Osteoblast (primary cell): ENCODE measurements around the gene FKRP. TPM values are rescaled to one million over a fixed set of nuclear protein-coding genes. Genes with fewer than 3 reads are reported as not detected.

Experiments
- DNase-seq: peaks from one replicate; pipeline ENCODE4 v3.0.0; 2011; ENCODE audit warnings: low spot score, mixed read lengths; ENCODE audit not compliant: insufficient read length; ENCODE audit errors: missing footprints
- H2AFZ ChIP-seq: 2 replicates; pipeline ENCODE4 v1.6.0; 2011; ENCODE audit warnings: mild to moderate bottlenecking, low read length
- H3K27ac ChIP-seq: 2 replicates; pipeline ENCODE4 v1.5.1; 2011; ENCODE audit warnings: mild to moderate bottlenecking, low read depth, low read length, moderate library complexity
- H3K27me3 ChIP-seq: 2 replicates; pipeline ENCODE4 v1.6.0; 2012; ENCODE audit warnings: mild to moderate bottlenecking, control low read depth, inconsistent platforms, low read length, moderate library complexity; ENCODE audit not compliant: insufficient read depth
- H3K36me3 ChIP-seq: 2 replicates; pipeline ENCODE4 v1.5.1; 2011; ENCODE audit warnings: mild to moderate bottlenecking, low read length, control low read depth, moderate library complexity; ENCODE audit not compliant: insufficient read depth
- H3K4me1 ChIP-seq: 2 replicates; pipeline ENCODE4 v1.5.1; 2011; ENCODE audit warnings: mild to moderate bottlenecking, low read length, control low read depth, moderate library complexity; ENCODE audit not compliant: insufficient read depth
- H3K4me2 ChIP-seq: 2 replicates; pipeline ENCODE4 v1.6.0; 2011; ENCODE audit warnings: mild to moderate bottlenecking, low read length; ENCODE audit not compliant: insufficient read depth
- H3K4me3 ChIP-seq: fragments of 200-600 bp; sonication (generic); 3 replicates; pipeline ENCODE4 v1.5.1; 2012; ENCODE audit warnings: mild to moderate bottlenecking, low read length, inconsistent platforms; ENCODE audit not compliant: insufficient read depth
- H3K79me2 ChIP-seq: 2 replicates; pipeline ENCODE4 v1.6.0; 2012; ENCODE audit warnings: mild to moderate bottlenecking, low read length, control low read depth, inconsistent platforms; ENCODE audit not compliant: insufficient read depth
- H3K9me3 ChIP-seq: 2 replicates; pipeline ENCODE4 v1.5.1; 2011; ENCODE audit warnings: low read depth, low read length, control low read depth
- H4K20me1 ChIP-seq: 2 replicates; pipeline ENCODE4 v1.6.0; 2012; ENCODE audit warnings: mild to moderate bottlenecking, low read length, control low read depth; ENCODE audit not compliant: insufficient read depth
- total RNA-seq: library from RNA; depleted of rRNA; stranded (reverse); fragments of >200 nt; gene quantifications from 2 replicates; pipeline ENCODE4 v1.2.3, GENCODE V29; 2012
- TF ChIP-seq, protein P1 (sequence below): IDR thresholded peaks from 2 replicates; pipeline ENCODE4 v1.5.1; 2011; ENCODE audit warnings: mild to moderate bottlenecking, low read depth, low read length, moderate library complexity; ENCODE audit errors: extremely low read depth

Gene FKRP
- total RNA-seq, 1 donor = 18.5 TPM

GRCh38 chr19:46791944-46792343 is 46.1 kb downstream of the FKRP start:
- no peaks in the 10 kb centered on the region for H3K9me3 ChIP-seq
- peaks cover 13% of the 10 kb centered on the region for H3K79me2 ChIP-seq
- no peaks in the 10 kb centered on the region for H3K36me3 ChIP-seq
- TF ChIP-seq, protein P1, sequence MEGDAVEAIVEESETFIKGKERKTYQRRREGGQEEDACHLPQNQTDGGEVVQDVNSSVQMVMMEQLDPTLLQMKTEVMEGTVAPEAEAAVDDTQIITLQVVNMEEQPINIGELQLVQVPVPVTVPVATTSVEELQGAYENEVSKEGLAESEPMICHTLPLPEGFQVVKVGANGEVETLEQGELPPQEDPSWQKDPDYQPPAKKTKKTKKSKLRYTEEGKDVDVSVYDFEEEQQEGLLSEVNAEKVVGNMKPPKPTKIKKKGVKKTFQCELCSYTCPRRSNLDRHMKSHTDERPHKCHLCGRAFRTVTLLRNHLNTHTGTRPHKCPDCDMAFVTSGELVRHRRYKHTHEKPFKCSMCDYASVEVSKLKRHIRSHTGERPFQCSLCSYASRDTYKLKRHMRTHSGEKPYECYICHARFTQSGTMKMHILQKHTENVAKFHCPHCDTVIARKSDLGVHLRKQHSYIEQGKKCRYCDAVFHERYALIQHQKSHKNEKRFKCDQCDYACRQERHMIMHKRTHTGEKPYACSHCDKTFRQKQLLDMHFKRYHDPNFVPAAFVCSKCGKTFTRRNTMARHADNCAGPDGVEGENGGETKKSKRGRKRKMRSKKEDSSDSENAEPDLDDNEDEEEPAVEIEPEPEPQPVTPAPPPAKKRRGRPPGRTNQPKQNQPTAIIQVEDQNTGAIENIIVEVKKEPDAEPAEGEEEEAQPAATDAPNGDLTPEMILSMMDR = no peak
- peaks cover 8% of the 10 kb centered on the region for H4K20me1 ChIP-seq
- no peak overlapping the region for H3K4me2 ChIP-seq
- H3K4me3 ChIP-seq = no peak overlapping the region
- no peak overlapping the region for H2AFZ ChIP-seq
- H3K27me3 ChIP-seq = no peaks in the 10 kb centered on the region
- DNase-seq = peak; percentile 46
- H3K4me1 ChIP-seq = peaks cover 24% of the 10 kb centered on the region
- no peak overlapping the region for H3K27ac ChIP-seq

DNA sequence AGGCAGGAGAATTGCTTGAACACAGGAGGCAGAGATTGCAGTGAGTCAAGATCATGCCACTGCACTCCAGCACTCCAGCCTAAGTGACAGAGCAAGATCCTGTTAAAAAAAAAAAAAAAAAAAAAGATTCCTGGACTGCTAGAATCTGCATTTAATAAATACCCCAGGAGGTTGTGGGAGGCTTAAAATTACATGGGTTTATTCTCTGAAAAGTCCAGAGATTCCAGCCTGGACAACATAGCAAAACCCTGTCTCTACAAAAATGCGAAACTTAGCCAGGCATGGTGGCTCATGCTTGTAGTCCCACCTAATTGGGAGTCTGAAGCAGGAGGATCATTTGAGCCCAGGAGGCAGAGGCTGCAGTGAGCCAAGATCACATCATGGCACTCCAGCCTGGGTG is 52.0 kb downstream of the FKRP start:
- Histone ChIP-seq H3K4me2 (no peak overlapping the region), H3K36me3 (no peaks in the 10 kb centered on the region), H4K20me1 (no peaks in the 10 kb centered on the region), H3K4me3 (no peak overlapping the region), H2AFZ (no peak overlapping the region), H3K4me1 (peaks cover 18% of the 10 kb centered on the region), H3K79me2 (no peaks in the 10 kb centered on the region), H3K9me3 (no peaks in the 10 kb centered on the region), H3K27ac (no peak overlapping the region), H3K27me3 (no peaks in the 10 kb centered on the region)
- TF ChIP-seq, protein P1 = no peak
- no peak for DNase-seq

- Histone ChIP-seq H3K27me3 (no peaks in the 10 kb centered on the region), H3K4me1 (peaks cover 12% of the 10 kb centered on the region), H3K36me3 (no peaks in the 10 kb centered on the region), H3K27ac (no peak overlapping the region), H3K79me2 (no peaks in the 10 kb centered on the region), H3K4me2 (no peak overlapping the region), H3K9me3 (no peaks in the 10 kb centered on the region), H3K4me3 (no peak overlapping the region), H2AFZ (no peak overlapping the region), H4K20me1 (no peaks in the 10 kb centered on the region)
- no peak for DNase-seq
- TF ChIP-seq, protein P1 = no peak
These were observed 52.9 kb downstream of the FKRP start for GRCh38 chr19:46798713-46799112.

DNA sequence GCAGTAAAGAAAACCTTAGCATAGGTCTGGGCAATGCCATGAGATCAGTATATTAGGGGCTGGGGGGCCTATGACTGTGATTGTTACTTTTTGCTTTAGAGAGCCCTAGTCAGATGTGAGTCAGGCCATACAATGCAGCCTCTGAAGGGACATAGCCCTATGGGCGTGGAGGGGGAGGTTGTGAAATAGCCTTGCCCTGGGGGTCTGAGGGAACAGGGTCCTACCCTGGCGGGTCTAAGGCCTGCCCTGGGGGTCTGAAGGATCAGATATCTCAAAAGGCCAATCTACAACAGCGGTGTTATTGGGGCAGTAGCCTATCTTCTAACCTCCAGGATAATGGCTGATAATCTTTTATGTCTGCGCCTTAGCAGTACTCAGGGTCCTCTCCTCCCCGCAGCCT is 56.3 kb downstream of the FKRP start:
- TF ChIP-seq, protein P1 = no peak
- H4K20me1 ChIP-seq = no peaks in the 10 kb centered on the region
- no peaks in the 10 kb centered on the region for H3K9me3 ChIP-seq
- H2AFZ ChIP-seq = no peak overlapping the region
- no peaks in the 10 kb centered on the region for H3K36me3 ChIP-seq
- no peak overlapping the region for H3K4me3 ChIP-seq
- H3K27me3 ChIP-seq = no peaks in the 10 kb centered on the region
- no peaks in the 10 kb centered on the region for H3K79me2 ChIP-seq
- H3K4me2 ChIP-seq = no peak overlapping the region
- H3K27ac ChIP-seq = no peak overlapping the region
- H3K4me1 ChIP-seq = no peaks in the 10 kb centered on the region
- DNase-seq = no peak
